Measurements from ENCODE around the gene C10orf88.

DNA sequence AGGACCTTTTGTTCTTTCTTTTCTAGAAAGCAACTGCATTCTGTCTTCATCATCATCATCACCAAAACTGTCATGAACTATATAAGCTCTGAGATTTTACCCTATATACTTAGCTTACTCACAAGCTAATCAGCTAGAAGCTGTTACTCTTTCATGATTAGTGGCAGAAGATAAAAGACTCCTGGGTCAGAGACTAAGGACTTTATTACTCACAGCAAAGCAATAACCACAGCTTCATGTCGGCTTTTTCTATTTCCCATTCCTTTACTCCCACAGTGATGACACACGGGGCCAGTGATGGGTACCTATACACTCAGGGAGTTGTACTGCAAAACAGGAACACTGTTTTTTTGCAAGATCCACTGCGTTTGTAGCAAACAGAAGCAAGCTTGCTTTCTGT lies 8.4 kb upstream of the C10orf88 start:
- no peak for TF ChIP-seq POLR2A (IDR thresholded peaks at IDR 0.05)
- TF ChIP-seq, protein P1, sequence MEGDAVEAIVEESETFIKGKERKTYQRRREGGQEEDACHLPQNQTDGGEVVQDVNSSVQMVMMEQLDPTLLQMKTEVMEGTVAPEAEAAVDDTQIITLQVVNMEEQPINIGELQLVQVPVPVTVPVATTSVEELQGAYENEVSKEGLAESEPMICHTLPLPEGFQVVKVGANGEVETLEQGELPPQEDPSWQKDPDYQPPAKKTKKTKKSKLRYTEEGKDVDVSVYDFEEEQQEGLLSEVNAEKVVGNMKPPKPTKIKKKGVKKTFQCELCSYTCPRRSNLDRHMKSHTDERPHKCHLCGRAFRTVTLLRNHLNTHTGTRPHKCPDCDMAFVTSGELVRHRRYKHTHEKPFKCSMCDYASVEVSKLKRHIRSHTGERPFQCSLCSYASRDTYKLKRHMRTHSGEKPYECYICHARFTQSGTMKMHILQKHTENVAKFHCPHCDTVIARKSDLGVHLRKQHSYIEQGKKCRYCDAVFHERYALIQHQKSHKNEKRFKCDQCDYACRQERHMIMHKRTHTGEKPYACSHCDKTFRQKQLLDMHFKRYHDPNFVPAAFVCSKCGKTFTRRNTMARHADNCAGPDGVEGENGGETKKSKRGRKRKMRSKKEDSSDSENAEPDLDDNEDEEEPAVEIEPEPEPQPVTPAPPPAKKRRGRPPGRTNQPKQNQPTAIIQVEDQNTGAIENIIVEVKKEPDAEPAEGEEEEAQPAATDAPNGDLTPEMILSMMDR (IDR thresholded peaks at IDR 0.05): no peak

Measured in adrenal gland (tissue), 5 donors.